Measurements from ENCODE around the gene CD93.

Gene CD93

DNA sequence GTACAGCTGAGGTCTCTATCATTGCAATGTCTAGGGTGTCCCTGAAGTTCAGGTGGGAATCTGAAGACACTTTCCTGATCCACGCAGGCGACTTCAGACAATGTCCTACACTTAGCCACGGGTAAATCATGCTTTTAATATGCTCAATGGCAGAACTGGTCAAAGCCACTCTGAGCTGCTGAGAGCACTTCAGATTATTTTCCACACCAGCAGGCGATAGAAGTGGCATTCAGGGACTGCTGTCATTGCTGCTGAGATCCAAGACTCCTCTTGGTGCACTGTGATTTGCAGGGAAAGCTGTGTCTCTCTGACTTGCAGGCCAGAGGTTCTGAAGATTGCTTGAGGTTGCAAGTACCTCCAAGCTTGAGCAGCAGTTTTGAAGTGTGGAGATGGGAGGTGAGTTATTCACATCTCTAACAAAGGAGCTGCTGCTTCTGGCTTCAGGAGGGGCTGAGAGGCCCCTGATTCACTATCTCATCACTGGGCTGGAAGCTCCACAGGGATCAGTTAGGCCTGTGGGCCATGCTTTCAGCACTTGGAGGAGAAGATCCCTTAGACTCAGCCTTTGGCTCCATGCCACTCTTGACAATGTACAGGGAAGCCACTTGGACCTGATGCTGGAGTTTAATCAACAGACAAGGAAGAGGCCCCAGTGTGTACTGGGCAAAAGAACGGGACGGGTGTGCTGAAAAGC, 53.9 kb downstream of the CD93 start:
- no peak for DNase-seq

DNA sequence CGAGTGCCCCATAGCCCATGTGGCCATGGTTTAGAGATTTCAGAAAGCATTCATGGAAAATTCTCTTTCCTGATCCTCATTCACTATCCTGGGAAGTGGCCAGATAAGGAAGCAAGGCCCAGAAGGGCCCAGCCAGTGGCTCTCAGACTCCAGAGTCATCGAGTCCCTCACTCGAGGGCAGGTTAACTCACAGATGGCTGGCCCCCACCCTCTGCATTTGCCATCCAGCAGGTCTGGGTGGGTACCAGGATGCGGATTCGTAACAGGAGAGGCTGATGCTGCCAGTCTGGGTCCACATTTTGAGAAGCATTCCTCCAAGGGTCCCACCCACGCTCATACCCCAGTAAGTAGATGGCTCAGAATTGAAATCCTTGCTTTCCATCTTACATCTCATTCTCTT, 54.8 kb downstream of the CD93 start:
- DNase-seq, result no peak

All from hippocampal formation (tissue), 2 donors.